HG03354 (cell line): ENCODE results near the gene CHST11.

Source experiments
- ATAC-seq: cut with Tn5 transposase; IDR thresholded peaks from one replicate; pipeline ENCODE4 v1.9.1; 2021; ENCODE audit warnings: mild to moderate bottlenecking; ENCODE audit not compliant: unreplicated experiment, poor library complexity, severe bottlenecking

The CHST11 gene

GRCh38 chr12:104635607-104636343, 179.0 kb downstream of the CHST11 start:
- no peak for ATAC-seq

GRCh38 chr12:104636496-104636895, 179.7 kb downstream of the CHST11 start:
- no peak for ATAC-seq

DNA sequence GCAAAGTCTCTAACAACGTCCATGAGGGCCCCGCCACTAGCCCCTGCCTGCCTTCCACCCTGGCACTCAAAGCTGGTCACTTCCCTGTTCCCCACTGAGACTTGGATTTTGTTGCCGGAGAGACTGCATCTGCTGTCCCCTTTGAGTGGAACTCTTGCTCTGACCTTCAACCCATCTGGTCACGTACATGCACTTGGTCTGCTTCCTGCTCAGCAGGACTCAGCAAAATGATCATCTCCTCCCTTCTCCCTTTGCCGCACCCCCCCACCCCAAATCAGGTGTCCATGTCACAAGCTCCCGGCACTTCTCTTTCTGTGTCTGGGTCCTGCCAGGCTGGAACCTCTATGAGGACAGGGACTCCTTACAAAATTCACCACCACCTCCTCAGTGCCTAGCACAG, 180.9 kb downstream of the CHST11 start:
- ATAC-seq: no peak

DNA sequence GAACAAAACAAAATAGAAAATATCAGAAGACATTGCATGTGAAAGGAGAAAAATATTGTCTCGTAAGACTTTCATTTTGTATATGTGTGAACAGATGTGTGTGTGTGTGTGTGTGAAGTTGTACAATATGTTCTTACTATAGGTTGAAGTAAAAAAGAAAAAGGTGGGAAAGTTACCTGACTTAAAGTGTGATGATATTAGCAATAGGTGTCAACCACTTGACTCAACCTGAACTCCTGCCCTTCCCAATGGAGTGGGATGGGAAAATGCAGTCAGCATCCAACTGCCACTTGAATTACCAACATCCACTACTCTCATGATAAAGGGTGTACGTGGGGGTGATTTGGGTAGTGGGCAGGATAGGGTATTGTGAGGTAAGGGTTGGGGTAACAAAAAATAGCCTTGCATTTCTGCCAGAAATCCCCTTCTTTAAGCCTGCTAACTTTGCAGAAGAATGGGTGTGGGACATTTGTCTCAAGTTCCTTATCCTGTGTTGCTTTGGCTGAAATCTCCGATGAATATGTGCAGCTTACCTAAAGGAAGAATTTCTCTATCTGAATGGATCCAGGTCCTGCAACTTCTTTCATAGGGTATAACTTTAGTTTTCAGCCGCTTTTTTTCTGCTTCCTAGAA, 181.6 kb downstream of the CHST11 start:
- no peak for ATAC-seq

DNA sequence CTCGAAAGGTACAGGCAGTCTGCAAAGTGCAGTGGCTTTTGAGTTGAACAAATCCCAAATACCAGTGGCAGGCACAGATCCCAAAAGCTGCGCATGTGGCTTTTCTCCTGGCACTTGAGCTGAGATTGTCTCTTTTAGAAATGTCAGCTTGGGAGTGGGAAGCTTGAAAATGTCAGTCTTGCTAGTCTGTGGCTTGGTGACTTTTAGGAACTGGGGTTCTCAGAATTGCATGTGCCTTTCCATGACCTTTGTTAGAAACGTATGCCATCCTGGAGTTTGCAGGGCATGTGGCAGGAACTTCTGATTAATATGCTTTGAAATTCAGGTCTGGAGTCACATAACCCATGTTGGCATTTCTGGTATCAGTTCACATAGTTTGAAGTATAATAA, 182.1 kb downstream of the CHST11 start:
- ATAC-seq: no peak

- ATAC-seq: no peak
Observed at GRCh38 chr12:104640956-104641355, 184.2 kb downstream of the CHST11 start.

DNA sequence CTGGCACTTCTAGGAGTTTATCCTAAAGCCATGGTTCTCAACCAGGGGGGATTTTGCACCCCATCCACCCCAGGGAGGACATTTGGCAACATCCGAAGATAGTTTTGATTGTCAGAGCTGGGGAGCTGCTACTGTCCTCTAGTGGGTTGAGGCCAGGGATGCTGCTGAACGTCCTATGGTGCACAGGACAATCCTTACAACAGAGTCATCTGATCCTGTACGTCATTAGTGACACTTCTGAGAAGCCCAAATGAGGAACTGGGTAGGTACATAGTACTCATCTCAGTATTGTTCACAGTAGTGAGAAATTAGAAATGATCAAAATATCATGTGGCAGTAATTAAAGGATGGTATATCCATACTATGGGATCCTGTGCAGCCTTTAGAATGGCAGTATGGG, 185.1 kb downstream of the CHST11 start:
- peak; percentile 94 for ATAC-seq

- ATAC-seq: no peak
Observed at GRCh38 chr12:104643093-104643818, 186.5 kb downstream of the CHST11 start.

DNA sequence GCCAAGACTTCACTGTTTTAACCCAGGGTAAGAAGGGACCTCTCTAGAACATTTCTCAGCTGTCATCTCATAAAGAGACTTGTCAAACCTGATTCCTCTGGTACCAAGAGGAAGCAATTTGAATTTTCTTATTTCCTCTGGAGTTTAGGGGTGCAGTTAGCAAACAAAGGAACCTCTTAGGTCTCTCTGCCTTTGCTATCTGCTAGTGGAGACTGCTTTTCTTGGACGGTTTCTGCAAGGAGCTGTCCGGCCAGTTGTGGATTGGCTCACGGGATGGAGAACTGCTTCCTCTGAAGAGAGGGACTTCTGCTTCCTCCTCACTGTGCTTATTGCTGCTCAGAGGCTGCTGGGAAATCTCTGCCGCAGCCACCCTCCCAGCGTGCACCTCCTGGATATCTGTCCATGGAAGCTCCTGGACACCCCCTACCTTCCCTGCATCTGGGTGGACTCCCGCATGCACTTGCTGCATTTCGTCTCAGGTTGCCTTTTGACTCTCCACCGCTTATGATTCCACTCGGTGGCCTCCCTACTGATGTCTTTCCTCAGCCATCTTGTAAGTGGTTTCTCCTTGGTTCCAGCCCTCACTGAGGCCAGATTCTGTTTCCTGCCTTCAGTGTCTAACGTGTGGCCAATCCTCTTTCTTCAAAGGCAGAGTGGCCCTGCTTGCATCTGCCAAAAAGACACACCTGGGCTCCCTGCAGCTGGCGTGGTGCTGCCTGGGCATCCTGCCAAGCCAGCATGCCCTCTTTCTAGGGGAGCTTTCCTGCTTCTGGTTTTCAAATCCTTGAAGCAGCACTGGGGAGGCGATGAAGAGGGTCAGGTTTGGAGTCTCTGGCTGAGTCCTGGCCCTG, 187.3 kb downstream of the CHST11 start:
- peak; percentile 28 for ATAC-seq

DNA sequence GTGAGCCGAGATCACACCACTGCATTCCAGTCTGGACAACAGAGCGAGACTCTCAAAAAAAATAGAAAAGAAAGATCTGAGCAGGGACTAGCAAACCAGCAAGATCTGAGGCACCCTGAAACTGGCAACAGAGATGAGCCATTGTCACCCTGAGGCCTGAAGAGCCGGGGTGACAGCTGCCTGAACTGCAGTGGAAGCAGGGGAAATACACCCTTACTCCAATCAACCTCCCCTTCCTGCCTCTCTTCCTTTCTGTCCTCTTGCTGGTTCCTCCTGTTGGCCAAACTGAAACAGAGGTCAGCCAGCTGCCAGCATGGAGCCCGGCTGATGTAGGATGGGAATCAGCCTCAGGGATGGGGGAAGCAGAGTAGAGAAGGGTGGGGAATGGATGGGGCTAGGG, 192.0 kb downstream of the CHST11 start:
- no peak for ATAC-seq

- no peak for ATAC-seq
Observed at GRCh38 chr12:104649217-104649824, 192.6 kb downstream of the CHST11 start.

- ATAC-seq: no peak
Observed at GRCh38 chr12:104649921-104650320, 193.2 kb downstream of the CHST11 start.

- no peak for ATAC-seq
Observed at GRCh38 chr12:104650541-104650940, 193.8 kb downstream of the CHST11 start.

DNA sequence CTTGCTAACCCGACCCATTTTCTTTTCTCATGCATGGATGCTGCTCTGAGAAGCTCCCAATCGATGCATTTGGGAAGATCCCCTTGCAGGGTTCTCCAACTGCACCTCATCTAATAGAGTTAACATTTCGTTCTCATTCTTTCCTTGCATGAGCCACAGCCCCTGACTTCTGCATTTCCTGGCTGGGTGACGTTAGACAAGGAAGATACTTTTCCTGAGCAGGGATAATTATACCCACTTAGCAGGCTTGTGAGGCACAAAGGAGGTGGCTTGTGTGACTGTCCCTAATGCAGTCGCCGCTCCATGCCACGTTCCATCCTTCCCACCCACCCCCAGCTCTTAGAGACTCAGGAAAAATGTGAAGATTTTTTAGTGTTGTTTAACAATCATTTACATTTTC, 195.1 kb downstream of the CHST11 start:
- no peak for ATAC-seq

- no peak for ATAC-seq
Observed at GRCh38 chr12:104652358-104652757, 195.6 kb downstream of the CHST11 start.

DNA sequence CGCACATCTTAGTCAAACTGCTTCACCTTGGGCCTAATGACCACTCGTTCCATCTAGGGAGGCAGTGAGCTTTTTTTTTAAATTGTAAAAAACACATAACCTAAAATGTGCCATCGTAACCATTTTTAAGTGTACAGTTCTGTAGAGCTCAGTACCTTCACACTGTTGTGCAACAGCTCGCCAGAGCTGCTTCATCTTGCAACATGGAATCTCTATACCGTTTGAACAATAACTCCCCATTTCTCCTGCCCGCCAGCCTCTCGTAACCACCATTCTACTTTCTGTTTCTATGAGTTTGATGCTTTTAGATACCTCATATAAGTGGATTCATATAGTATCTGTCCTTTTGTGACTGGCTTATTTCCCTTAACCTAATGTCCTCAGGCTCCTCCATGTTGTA, 196.2 kb downstream of the CHST11 start:
- ATAC-seq: no peak

DNA sequence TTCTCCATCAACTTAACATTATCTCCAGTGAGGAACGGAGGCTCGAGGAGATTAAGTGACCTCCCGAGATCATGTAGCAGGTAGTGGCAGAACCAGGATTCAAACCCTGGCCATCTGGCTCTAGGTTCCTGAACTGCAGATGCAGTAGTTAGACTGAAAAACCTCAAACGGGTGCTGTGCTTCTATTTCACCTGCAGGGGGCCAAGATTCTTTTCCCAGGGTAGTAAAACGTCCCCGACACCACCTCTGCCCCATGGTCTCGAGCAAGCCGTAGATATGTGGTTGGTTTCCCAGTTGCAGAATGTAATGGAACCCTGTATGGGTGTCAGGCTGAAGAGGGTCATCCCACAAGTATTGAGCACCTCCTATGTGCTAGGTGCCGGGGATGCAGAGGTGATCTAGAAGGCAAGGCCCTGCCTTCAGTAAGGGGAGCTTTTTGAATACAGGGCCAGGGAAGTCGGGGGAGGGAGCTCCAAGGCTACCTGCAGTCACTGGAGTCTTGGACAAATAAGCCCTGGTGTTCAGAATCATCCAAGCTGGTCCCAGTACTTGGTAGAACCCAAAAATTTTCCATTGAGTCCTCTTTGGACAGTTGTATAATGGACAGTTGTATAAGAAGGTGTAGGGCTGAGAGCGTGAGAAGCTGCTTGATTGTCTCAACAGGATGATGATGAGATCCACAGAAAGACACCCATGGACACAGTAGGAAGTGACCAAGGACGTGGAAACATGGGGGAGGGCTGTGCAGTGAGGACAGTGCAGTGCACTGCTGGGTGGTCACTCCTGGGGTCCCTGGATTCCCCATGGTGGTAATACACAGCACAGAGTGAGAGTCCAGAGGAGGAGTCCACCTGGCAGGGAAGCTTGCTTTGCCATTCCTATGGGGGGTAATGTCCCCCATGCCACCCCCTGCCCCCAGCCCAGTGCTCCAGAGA, 197.2 kb downstream of the CHST11 start:
- ATAC-seq: no peak

GRCh38 chr12:104654665-104655609, 198.2 kb downstream of the CHST11 start:
- ATAC-seq: no peak
